ENCODE data around the gene CIAO3.
A peak's percentile ranks its signal among the peaks of the same experiment; 100 is the strongest.

The CIAO3 gene

GRCh38 chr16:775236-775796, 34.5 kb upstream of the CIAO3 start:
- no peak for DNase-seq

GRCh38 chr16:774086-775001, 33.5 kb upstream of the CIAO3 start:
- peak; percentile 76 for DNase-seq

- no peak for DNase-seq
Measured at GRCh38 chr16:772959-773358, 32.2 kb upstream of the CIAO3 start.

- no peak for DNase-seq
Measured at GRCh38 chr16:770411-770810, 29.6 kb upstream of the CIAO3 start.

GRCh38 chr16:769934-770333, 29.1 kb upstream of the CIAO3 start:
- no peak for DNase-seq

- no peak for DNase-seq
Measured at GRCh38 chr16:769184-769784, 28.5 kb upstream of the CIAO3 start.

GRCh38 chr16:768428-768827, 27.6 kb upstream of the CIAO3 start:
- DNase-seq = peak; percentile 18

- DNase-seq = no peak
Measured at GRCh38 chr16:767743-768235, 27.0 kb upstream of the CIAO3 start.

- no peak for DNase-seq
Measured at GRCh38 chr16:766820-767640, 26.2 kb upstream of the CIAO3 start.

GRCh38 chr16:766008-766819, 25.4 kb upstream of the CIAO3 start:
- DNase-seq = peak; percentile 31

GRCh38 chr16:765488-765865, 24.7 kb upstream of the CIAO3 start:
- DNase-seq = no peak

GRCh38 chr16:764848-765487, 24.2 kb upstream of the CIAO3 start:
- no peak for DNase-seq

GRCh38 chr16:764184-764750, 23.5 kb upstream of the CIAO3 start:
- no peak for DNase-seq

- peak; percentile 28 for DNase-seq
Measured at GRCh38 chr16:763369-764183, 22.8 kb upstream of the CIAO3 start.

GRCh38 chr16:762595-763268, 21.9 kb upstream of the CIAO3 start:
- no peak for DNase-seq

GRCh38 chr16:761625-762513, 21.1 kb upstream of the CIAO3 start:
- DNase-seq = no peak

- DNase-seq = no peak
Measured at GRCh38 chr16:760545-761343, 19.9 kb upstream of the CIAO3 start, which contains the start of gene MSLN. Gene MSLN, plus strand, starts transcription at chr16:760734. Its CDS starts 1,947 bp downstream, at chr16:762681.

GRCh38 chr16:760065-760464, 19.3 kb upstream of the CIAO3 start:
- DNase-seq = no peak
